NCI-H146 (cell line): ENCODE data around the gene APOL4.
"Not testable (repeated sequence)": the region's sequence is repeated elsewhere in the genome, so short reads cannot be mapped to it uniquely, and the experiment has no call there.

Experiments
- DNase-seq: peaks from one replicate; lab custom pipeline; 2025; lab: John Stamatoyannopoulos, UW

The APOL4 gene

GRCh38 chr22:36231051-36231450 lies 29.4 kb upstream of the APOL4 start:
- not testable (repeated sequence) for DNase-seq

GRCh38 chr22:36229649-36230048 lies 28.0 kb upstream of the APOL4 start:
- DNase-seq, result not testable (repeated sequence)

GRCh38 chr22:36228944-36229343 lies 27.3 kb upstream of the APOL4 start:
- DNase-seq, result no peak

GRCh38 chr22:36228369-36228768 lies 26.8 kb upstream of the APOL4 start:
- DNase-seq, result not testable (repeated sequence)

- DNase-seq, result no peak
These were observed 26.2 kb upstream of the APOL4 start for GRCh38 chr22:36227806-36228205.

- DNase-seq, result no peak
These were observed 25.8 kb upstream of the APOL4 start for GRCh38 chr22:36227396-36227795.

GRCh38 chr22:36226189-36226588 lies 24.6 kb upstream of the APOL4 start:
- no peak for DNase-seq

GRCh38 chr22:36225333-36225922 lies 23.8 kb upstream of the APOL4 start:
- no peak for DNase-seq

GRCh38 chr22:36224245-36224644 lies 22.6 kb upstream of the APOL4 start:
- DNase-seq, result no peak

GRCh38 chr22:36223504-36223903 lies 21.9 kb upstream of the APOL4 start:
- DNase-seq, result no peak

GRCh38 chr22:36222887-36223450 lies 21.4 kb upstream of the APOL4 start:
- DNase-seq, result no peak

GRCh38 chr22:36221799-36222751 lies 20.5 kb upstream of the APOL4 start:
- peak; percentile 47 for DNase-seq

GRCh38 chr22:36220451-36220921 lies 18.9 kb upstream of the APOL4 start:
- DNase-seq, result peak; percentile 84

GRCh38 chr22:36218648-36219193 lies 17.1 kb upstream of the APOL4 start:
- DNase-seq, result no peak

GRCh38 chr22:36215981-36216380 lies 14.4 kb upstream of the APOL4 start:
- DNase-seq, result no peak

GRCh38 chr22:36213586-36213985 lies 12.0 kb upstream of the APOL4 start:
- no peak for DNase-seq

GRCh38 chr22:36212901-36213300 lies 11.3 kb upstream of the APOL4 start:
- DNase-seq, result no peak

- DNase-seq, result peak; percentile 63
These were observed 9.7 kb upstream of the APOL4 start for GRCh38 chr22:36211237-36211861.

- no peak for DNase-seq
These were observed 8.6 kb upstream of the APOL4 start for GRCh38 chr22:36210224-36210623.

- not testable (repeated sequence) for DNase-seq
These were observed 7.9 kb upstream of the APOL4 start for GRCh38 chr22:36209488-36209908.

GRCh38 chr22:36208914-36209313 lies 7.3 kb upstream of the APOL4 start:
- DNase-seq, result no peak

- DNase-seq, result no peak
These were observed 6.7 kb upstream of the APOL4 start for GRCh38 chr22:36208162-36208765.
